Hair follicular keratinocyte (primary cell): ENCODE results near the gene FLT4. TPM values are rescaled to one million over a fixed set of nuclear protein-coding genes. Genes with fewer than 3 reads are reported as not detected.

Source experiments
- total RNA-seq: library from RNA; depleted of rRNA; stranded (reverse); fragments of >200 nt; gene quantifications from 2 replicates; pipeline ENCODE4 v1.2.3, GENCODE V29; 2015

Gene FLT4
- total RNA-seq, result 0.08 and 0.16 TPM in 2 replicates

GRCh38 chr5:180649297-180650039 is at the start of gene FLT4:
TSS of gene FLT4 (minus strand) at chr5:180649600. CDS start at chr5:180649545, 55 bp downstream.

GRCh38 chr5:180591311-180591887 is 58.0 kb downstream of the FLT4 start, which contains the start of gene SCGB3A1:
TSS of gene SCGB3A1 (minus strand) at chr5:180591499. CDS start at chr5:180591462, 37 bp downstream.

Other genes starting within 250 kb of the FLT4 start
- 11.2 and 14.9 TPM in 2 replicates for gene CNOT6, start 155.2 kb downstream of the FLT4 start, total RNA-seq
- not detected in 2 replicates for gene SCGB3A1, start 58.1 kb downstream of the FLT4 start, total RNA-seq
- not detected in 2 replicates for gene OR2Y1, start 90.5 kb upstream of the FLT4 start, total RNA-seq
- gene MGAT1, start 153.2 kb upstream of the FLT4 start, total RNA-seq, result 133 and 147 TPM in 2 replicates
- 9.0 and 13.3 TPM in 2 replicates for gene ZFP62, start 211.7 kb upstream of the FLT4 start, total RNA-seq
- gene BTNL8, start 249.6 kb upstream of the FLT4 start, total RNA-seq, result not detected in 2 replicates